DND-41 (cell line): Measurements from ENCODE around the gene TTLL6.

Experiments
- ATAC-seq: fragments of 200-7000 bp; cut with Tn5 transposase; 3 replicates; pipeline ENCODE4 v1.9.1; 2021; ENCODE audit warnings: low read depth; ENCODE audit not compliant: insufficient read depth
- DNase-seq: peaks from one replicate; pipeline ENCODE4 v3.0.0-alpha.2; 2020
- H2AFZ ChIP-seq: 2 replicates; pipeline ENCODE4 v1.6.0; 2012; ENCODE audit warnings: low read depth, low read length
- H3K27ac ChIP-seq: 2 replicates; pipeline ENCODE4 v1.5.1; 2012; ENCODE audit warnings: low read length, inconsistent platforms
- H3K27me3 ChIP-seq: fragments of 200-600 bp; sonication (generic); 2 replicates; pipeline ENCODE4 v1.6.0; 2012; ENCODE audit warnings: low read length, mild to moderate bottlenecking, inconsistent platforms; ENCODE audit not compliant: insufficient read depth, poor library complexity
- H3K36me3 ChIP-seq: 2 replicates; pipeline ENCODE4 v1.5.1; 2012; ENCODE audit warnings: low read length, inconsistent platforms; ENCODE audit not compliant: insufficient read depth
- H3K4me1 ChIP-seq: 2 replicates; pipeline ENCODE4 v1.5.1; 2012; ENCODE audit warnings: mild to moderate bottlenecking, low read length; ENCODE audit not compliant: insufficient read depth
- H3K4me2 ChIP-seq: 2 replicates; pipeline ENCODE4 v1.6.0; 2012; ENCODE audit warnings: mild to moderate bottlenecking, moderate library complexity, low read length, inconsistent platforms; ENCODE audit not compliant: insufficient read depth
- H3K4me3 ChIP-seq, 2 experiments: fragments of 200-600 bp in 1 of 2; shearing (Covaris generic) in 1 of 2; 2 replicates each; pipeline ENCODE4 v1.5.1; 2012 to 2016; ENCODE audit warnings: inconsistent platforms in 2 of 2, low read length in 2 of 2, mild to moderate bottlenecking in 2 of 2, low read depth in 1 of 2, moderate library complexity in 1 of 2
- H3K79me2 ChIP-seq: 2 replicates; pipeline ENCODE4 v1.6.0; 2012; ENCODE audit warnings: low read length, inconsistent platforms; ENCODE audit not compliant: insufficient read depth
- H3K9ac ChIP-seq: 2 replicates; pipeline ENCODE4 v1.6.0; 2012; ENCODE audit warnings: low read depth, mild to moderate bottlenecking, inconsistent platforms, low read length, moderate library complexity
- H3K9me3 ChIP-seq: 2 replicates; pipeline ENCODE4 v1.5.1; 2012; ENCODE audit warnings: low read length, moderate library complexity, mild to moderate bottlenecking, inconsistent platforms; ENCODE audit not compliant: insufficient read depth, severe bottlenecking
- H4K20me1 ChIP-seq: 2 replicates; pipeline ENCODE4 v1.6.0; 2012; ENCODE audit warnings: low read length; ENCODE audit not compliant: insufficient read depth
- EZH2 ChIP-seq: IDR thresholded peaks from 3 replicates; pipeline ENCODE4 v1.6.1; 2012; ENCODE audit warnings: borderline replicate concordance, low read depth, mild to moderate bottlenecking, moderate library complexity, low read length, inconsistent platforms; ENCODE audit not compliant: severe bottlenecking
- TF ChIP-seq, protein P1 (sequence below): IDR thresholded peaks from 2 replicates; pipeline ENCODE4 v1.5.1; 2012; ENCODE audit warnings: borderline replicate concordance, low read length, moderate library complexity, mild to moderate bottlenecking; ENCODE audit not compliant: poor library complexity, severe bottlenecking; ENCODE audit errors: extremely low read depth

TTLL6 gene

DNA sequence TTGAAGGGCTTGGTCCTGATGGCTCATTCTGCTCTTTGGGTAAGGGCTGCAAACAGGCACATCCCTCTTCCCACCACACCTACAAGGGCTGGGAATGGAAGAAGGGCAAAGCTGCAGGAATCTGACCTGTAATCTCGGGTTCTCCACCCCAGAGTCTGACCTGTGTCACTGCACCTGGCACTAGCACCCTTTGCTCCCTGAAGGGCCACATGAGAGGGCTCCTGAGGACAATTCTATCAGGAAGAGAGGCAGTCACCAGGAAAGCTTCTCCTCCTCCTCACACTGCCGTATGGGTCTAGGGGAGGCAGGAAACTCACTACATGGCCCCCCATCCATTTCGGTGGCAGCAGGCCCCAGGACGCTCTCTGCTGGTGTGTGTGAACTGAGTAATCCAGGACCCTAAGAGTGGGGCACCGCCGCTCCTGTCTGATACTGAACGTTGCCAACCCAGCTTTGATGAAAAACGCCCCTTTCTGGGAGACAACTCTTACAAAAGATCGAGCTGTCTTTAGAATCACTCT is 26.4 kb downstream of the TTLL6 start:
- H4K20me1 ChIP-seq, result no peaks in the 10 kb centered on the region
- no peak overlapping the region for H2AFZ ChIP-seq
- no peaks in the 10 kb centered on the region for H3K4me1 ChIP-seq
- H3K27me3 ChIP-seq, result peaks cover 16% of the 10 kb centered on the region
- no peak overlapping the region for H3K27ac ChIP-seq
- H3K9me3 ChIP-seq, result no peaks in the 10 kb centered on the region
- H3K4me3 ChIP-seq, result no peak overlapping the region
- DNase-seq (no peak), ATAC-seq (no peak)
- TF ChIP-seq, protein P1, sequence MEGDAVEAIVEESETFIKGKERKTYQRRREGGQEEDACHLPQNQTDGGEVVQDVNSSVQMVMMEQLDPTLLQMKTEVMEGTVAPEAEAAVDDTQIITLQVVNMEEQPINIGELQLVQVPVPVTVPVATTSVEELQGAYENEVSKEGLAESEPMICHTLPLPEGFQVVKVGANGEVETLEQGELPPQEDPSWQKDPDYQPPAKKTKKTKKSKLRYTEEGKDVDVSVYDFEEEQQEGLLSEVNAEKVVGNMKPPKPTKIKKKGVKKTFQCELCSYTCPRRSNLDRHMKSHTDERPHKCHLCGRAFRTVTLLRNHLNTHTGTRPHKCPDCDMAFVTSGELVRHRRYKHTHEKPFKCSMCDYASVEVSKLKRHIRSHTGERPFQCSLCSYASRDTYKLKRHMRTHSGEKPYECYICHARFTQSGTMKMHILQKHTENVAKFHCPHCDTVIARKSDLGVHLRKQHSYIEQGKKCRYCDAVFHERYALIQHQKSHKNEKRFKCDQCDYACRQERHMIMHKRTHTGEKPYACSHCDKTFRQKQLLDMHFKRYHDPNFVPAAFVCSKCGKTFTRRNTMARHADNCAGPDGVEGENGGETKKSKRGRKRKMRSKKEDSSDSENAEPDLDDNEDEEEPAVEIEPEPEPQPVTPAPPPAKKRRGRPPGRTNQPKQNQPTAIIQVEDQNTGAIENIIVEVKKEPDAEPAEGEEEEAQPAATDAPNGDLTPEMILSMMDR, result no peak
- TF ChIP-seq EZH2, result no peak
- no peak overlapping the region for H3K4me2 ChIP-seq
- H3K79me2 ChIP-seq, result no peaks in the 10 kb centered on the region
- H3K36me3 ChIP-seq, result no peaks in the 10 kb centered on the region
- no peak overlapping the region for H3K9ac ChIP-seq

DNA sequence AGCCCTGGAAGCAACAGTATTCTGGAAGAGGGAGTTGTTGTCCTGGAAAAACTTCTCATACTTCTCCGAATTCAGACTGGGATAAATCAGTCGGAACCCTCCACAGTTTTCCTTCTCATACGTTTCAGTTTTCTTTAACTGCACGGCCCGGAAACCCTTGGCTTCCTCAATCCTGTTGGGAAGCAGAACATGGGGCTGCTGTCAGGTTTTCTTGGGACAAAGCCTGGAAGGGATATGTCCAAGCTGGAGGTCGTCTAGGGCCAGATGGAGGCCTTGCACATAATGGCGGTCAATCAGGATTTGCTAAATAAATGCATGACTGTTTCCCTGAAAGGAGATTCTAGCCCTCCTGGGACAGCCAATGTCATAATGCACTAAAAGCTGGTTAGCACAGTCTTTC is 29.2 kb downstream of the TTLL6 start:
- H3K4me2 ChIP-seq, result no peak overlapping the region
- ATAC-seq, result no peak
- no peak overlapping the region for H3K4me3 ChIP-seq
- H3K9ac ChIP-seq, result no peak overlapping the region
- H3K27ac ChIP-seq, result no peak overlapping the region
- no peaks in the 10 kb centered on the region for H3K4me1 ChIP-seq
- H3K79me2 ChIP-seq, result no peaks in the 10 kb centered on the region
- H2AFZ ChIP-seq, result no peak overlapping the region
- TF ChIP-seq, protein P1, result no peak
- no peak for TF ChIP-seq EZH2
- peaks cover 18% of the 10 kb centered on the region for H3K27me3 ChIP-seq
- H3K9me3 ChIP-seq, result no peaks in the 10 kb centered on the region
- DNase-seq, result no peak
- H4K20me1 ChIP-seq, result no peaks in the 10 kb centered on the region
- no peaks in the 10 kb centered on the region for H3K36me3 ChIP-seq

DNA sequence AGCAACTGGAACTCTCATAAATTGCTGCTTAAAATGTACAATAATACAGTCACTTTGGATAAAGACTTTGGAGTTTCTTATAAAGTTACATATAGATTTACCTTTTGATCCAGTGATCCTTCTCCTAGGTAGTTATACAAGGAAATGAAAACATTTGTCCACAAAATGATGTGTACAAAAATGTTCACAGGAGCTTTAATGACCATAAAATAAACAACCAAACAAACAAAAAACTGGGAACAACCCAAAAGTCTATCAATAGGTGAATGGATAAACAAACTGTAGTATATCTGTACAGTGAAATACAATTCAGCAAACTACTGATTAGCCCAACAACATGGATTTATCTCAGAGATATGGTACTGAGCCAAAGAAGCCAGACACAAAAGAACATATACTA is 37.6 kb downstream of the TTLL6 start:
- no peaks in the 10 kb centered on the region for H3K79me2 ChIP-seq
- H2AFZ ChIP-seq, result no peak overlapping the region
- H4K20me1 ChIP-seq, result no peaks in the 10 kb centered on the region
- H3K9ac ChIP-seq, result no peak overlapping the region
- no peak overlapping the region for H3K4me2 ChIP-seq
- ATAC-seq (no peak), DNase-seq (no peak)
- H3K4me1 ChIP-seq, result no peaks in the 10 kb centered on the region
- no peak overlapping the region for H3K4me3 ChIP-seq
- H3K9me3 ChIP-seq, result no peaks in the 10 kb centered on the region
- TF ChIP-seq, protein P1, result no peak
- TF ChIP-seq EZH2, result no peak
- no peaks in the 10 kb centered on the region for H3K36me3 ChIP-seq
- peaks cover 2% of the 10 kb centered on the region for H3K27me3 ChIP-seq
- no peak overlapping the region for H3K27ac ChIP-seq

DNA sequence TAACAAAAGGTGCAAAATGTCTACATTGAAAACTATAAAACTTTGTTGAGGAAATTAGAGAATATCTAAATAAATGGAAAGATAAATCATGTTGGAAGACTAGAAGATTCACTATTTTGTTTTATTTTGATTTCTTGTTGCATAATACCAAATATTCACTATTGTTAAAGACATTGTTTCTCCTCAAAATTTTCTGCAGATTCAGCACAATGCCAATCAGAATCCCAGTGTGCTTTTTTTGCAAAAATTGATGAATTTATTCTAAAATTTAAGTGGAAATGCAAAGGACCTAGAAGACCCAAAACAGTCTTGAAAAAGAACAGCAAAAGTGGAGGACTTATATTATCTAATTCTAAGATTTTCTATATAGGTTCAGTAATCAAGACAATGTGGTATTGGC is 40.4 kb downstream of the TTLL6 start:
- no peaks in the 10 kb centered on the region for H3K9me3 ChIP-seq
- no peak for TF ChIP-seq EZH2
- TF ChIP-seq, protein P1, result no peak

More for the DNA sequence above, 40.4 kb downstream of the TTLL6 start:
- ATAC-seq, result no peak
- DNase-seq, result no peak
- H3K4me1 ChIP-seq, result no peaks in the 10 kb centered on the region
- no peak overlapping the region for H3K4me2 ChIP-seq
- H3K36me3 ChIP-seq, result no peaks in the 10 kb centered on the region
- no peak overlapping the region for H2AFZ ChIP-seq
- no peaks in the 10 kb centered on the region for H3K79me2 ChIP-seq
- H4K20me1 ChIP-seq, result no peaks in the 10 kb centered on the region
- no peak overlapping the region for H3K4me3 ChIP-seq
- H3K27ac ChIP-seq, result no peak overlapping the region
- H3K27me3 ChIP-seq, result no peaks in the 10 kb centered on the region
- H3K9ac ChIP-seq, result no peak overlapping the region
